H9 (cell line): ENCODE data around the gene TSEN34. TPM values are rescaled to one million over a fixed set of nuclear protein-coding genes. Genes with fewer than 3 reads are reported as not detected.

Experiments
- DNase-seq: peaks from one replicate; pipeline ENCODE4 v3.0.0-alpha.2; 2017
- H2AFZ ChIP-seq: one replicate; pipeline ENCODE4 v1.6.1; 2013; ENCODE audit warnings: mild to moderate bottlenecking, low read length, control low read depth, moderate library complexity
- H2AK5ac ChIP-seq: 2 replicates; pipeline ENCODE4 v1.6.1; 2013; ENCODE audit warnings: low read length, control low read depth, mixed read lengths; ENCODE audit not compliant: insufficient read length
- H2BK120ac ChIP-seq: one replicate; pipeline ENCODE4 v1.6.1; 2013; ENCODE audit warnings: low read depth, mild to moderate bottlenecking, low read length, control low read depth, inconsistent platforms; ENCODE audit not compliant: poor library complexity, severe bottlenecking
- H2BK12ac ChIP-seq: 2 replicates; pipeline ENCODE4 v1.6.1; 2013; ENCODE audit warnings: low read length, control low read depth, mixed read lengths, low read depth; ENCODE audit not compliant: insufficient read length
- H2BK15ac ChIP-seq: 2 replicates; pipeline ENCODE4 v1.6.1; 2013; ENCODE audit warnings: low read depth, low read length, control low read depth
- H2BK20ac ChIP-seq: one replicate; pipeline ENCODE4 v1.6.1; 2013; ENCODE audit warnings: low read depth, mild to moderate bottlenecking, low read length, control low read depth, inconsistent platforms; ENCODE audit not compliant: poor library complexity, severe bottlenecking
- H2BK5ac ChIP-seq: 2 replicates; pipeline ENCODE4 v1.6.1; 2013; ENCODE audit warnings: low read length, control low read depth, mixed read lengths; ENCODE audit not compliant: insufficient read length
- H3K14ac ChIP-seq: 2 replicates; pipeline ENCODE4 v1.6.1; 2013; ENCODE audit warnings: low read length, control low read depth; ENCODE audit not compliant: insufficient read depth
- H3K18ac ChIP-seq: 2 replicates; pipeline ENCODE4 v1.6.1; 2013; ENCODE audit warnings: low read depth, mild to moderate bottlenecking, mixed read lengths, low read length, control low read depth; ENCODE audit not compliant: insufficient read length
- H3K23ac ChIP-seq: 2 replicates; pipeline ENCODE4 v1.6.1; 2013; ENCODE audit warnings: low read length, control low read depth, mixed read lengths, low read depth; ENCODE audit not compliant: insufficient read length
- H3K23me2 ChIP-seq: 2 replicates; pipeline ENCODE4 v1.6.1; 2013; ENCODE audit warnings: low read depth, mild to moderate bottlenecking, mixed read lengths, low read length, control low read depth; ENCODE audit not compliant: insufficient read length, poor library complexity, severe bottlenecking
- H3K27ac ChIP-seq: 2 replicates; pipeline ENCODE4 v1.5.1; 2013; ENCODE audit warnings: low read length, control low read depth, mixed read lengths, low read depth; ENCODE audit not compliant: insufficient read length
- H3K27me3 ChIP-seq: 2 replicates; pipeline ENCODE4 v1.6.1; 2013; ENCODE audit warnings: low read length, control low read depth, inconsistent platforms; ENCODE audit not compliant: insufficient read depth
- H3K4ac ChIP-seq: 2 replicates; pipeline ENCODE4 v1.6.1; 2013; ENCODE audit warnings: low read depth, mild to moderate bottlenecking, control low read depth, inconsistent platforms, low read length, moderate library complexity
- H3K4me1 ChIP-seq: 2 replicates; pipeline ENCODE4 v1.6.1; 2013; ENCODE audit warnings: low read length, control low read depth, inconsistent platforms; ENCODE audit not compliant: insufficient read depth
- H3K4me2 ChIP-seq: 2 replicates; pipeline ENCODE4 v1.6.1; 2013; ENCODE audit warnings: low read length, control low read depth, mixed read lengths; ENCODE audit not compliant: insufficient read length, insufficient read depth
- H3K56ac ChIP-seq: 2 replicates; pipeline ENCODE4 v1.6.1; 2013; ENCODE audit warnings: low read depth, mild to moderate bottlenecking, mixed read lengths, low read length, control low read depth; ENCODE audit not compliant: insufficient read length
- H3K79me1 ChIP-seq: 2 replicates; pipeline ENCODE4 v1.6.1; 2013; ENCODE audit warnings: low read depth, mild to moderate bottlenecking, moderate library complexity, low read length, control low read depth, inconsistent platforms; ENCODE audit not compliant: insufficient read depth, poor library complexity, severe bottlenecking
- H3K79me2 ChIP-seq: 2 replicates; pipeline ENCODE4 v1.6.1; 2013; ENCODE audit warnings: low read length, control low read depth, inconsistent platforms; ENCODE audit not compliant: insufficient read depth
- H3K9ac ChIP-seq: 2 replicates; pipeline ENCODE4 v1.6.1; 2013; ENCODE audit warnings: low read length, control low read depth, mixed read lengths; ENCODE audit not compliant: insufficient read length; ENCODE audit errors: extremely low read depth
- H3K9me3 ChIP-seq: one replicate; pipeline ENCODE4 v1.6.1; 2013; ENCODE audit warnings: low read depth, low read length, inconsistent platforms; ENCODE audit not compliant: control insufficient read depth
- H3T11ph ChIP-seq: one replicate; pipeline ENCODE4 v1.6.1; 2013; ENCODE audit warnings: mild to moderate bottlenecking, low read length, control low read depth, inconsistent platforms
- H4K20me1 ChIP-seq: one replicate; pipeline ENCODE4 v1.6.1; 2013; ENCODE audit not compliant: control insufficient read depth, insufficient read length, insufficient read depth
- H4K5ac ChIP-seq: 2 replicates; pipeline ENCODE4 v1.6.1; 2013; ENCODE audit warnings: low read depth, mild to moderate bottlenecking, mixed read lengths, low read length, control low read depth; ENCODE audit not compliant: insufficient read length
- H4K8ac ChIP-seq: replicated peaks from 2 replicates; pipeline ENCODE4 v1.6.1; 2013; ENCODE audit warnings: low read length, control low read depth, mixed read lengths, low read depth; ENCODE audit not compliant: insufficient read length
- H4K91ac ChIP-seq: 2 replicates; pipeline ENCODE4 v1.6.1; 2013; ENCODE audit warnings: low read depth, mild to moderate bottlenecking, moderate library complexity, mixed read lengths, low read length, control low read depth; ENCODE audit not compliant: insufficient read length
- H3K27ac Mint-ChIP-seq, 3 experiments: 2 replicates in 2 of 3; 3 replicates in 1 of 3; pipeline ENCODE4 v1.8.0; 2020 to 2021; ENCODE audit warnings: mixed read lengths in 3 of 3, mild to moderate bottlenecking in 1 of 3, moderate library complexity in 1 of 3
- H3K27me3 Mint-ChIP-seq: 2 replicates; pipeline ENCODE4 v1.8.0; 2021; ENCODE audit warnings: low read depth, mild to moderate bottlenecking, moderate library complexity, mixed read lengths
- H3K36me3 Mint-ChIP-seq, 3 experiments: 2 replicates in 2 of 3; 3 replicates in 1 of 3; pipeline ENCODE4 v1.8.0; 2020 to 2021; ENCODE audit warnings: low read depth in 3 of 3, mixed read lengths in 3 of 3; ENCODE audit not compliant: insufficient read depth in 1 of 3
- H3K4me1 Mint-ChIP-seq, 2 experiments: 2 replicates each; pipeline ENCODE4 v1.8.0; 2020; ENCODE audit warnings: mixed read lengths in 2 of 2
- H3K4me3 Mint-ChIP-seq, 2 experiments: 2 replicates in 1 of 2; 3 replicates in 1 of 2; pipeline ENCODE4 v1.8.0; 2020 to 2021; ENCODE audit warnings: mild to moderate bottlenecking in 2 of 2, mixed read lengths in 2 of 2, moderate library complexity in 1 of 2
- H3K9me3 Mint-ChIP-seq, 2 experiments: 2 replicates in 1 of 2; 3 replicates in 1 of 2; pipeline ENCODE4 v1.8.0; 2020; ENCODE audit warnings: mild to moderate bottlenecking in 2 of 2, mixed read lengths in 2 of 2, moderate library complexity in 1 of 2
- CTCF ChIP-seq: fragments of 200-600 bp; sonication (generic); conservative IDR thresholded peaks from 3 replicates; pipeline ENCODE4 v1.8.0; 2021; ENCODE audit warnings: antibody characterized with exemption, mild to moderate bottlenecking
- WGBS: extraction: QIAGEN DNeasy Blood & Tissue Kit; methylation state at CpG from one replicate; pipeline ENCODE4 v1.1.7; 2013; ENCODE audit warnings: missing lambda C conversion rate, low lambda C conversion rate, mixed read lengths; ENCODE audit not compliant: insufficient read length; ENCODE audit errors: extremely low coverage; 5-methylcytosine and 5-hydroxymethylcytosine counted together
- total RNA-seq: library from RNA; stranded (reverse); gene quantifications from 2 replicates; pipeline ENCODE4 v1.2.1, GENCODE V29; 2021

The TSEN34 gene
- total RNA-seq, 1 experiment from 2014 or later: 28.3 TPM

- Histone ChIP-seq H2BK20ac (no peak overlapping the region), H3K27ac (no peak overlapping the region), H4K8ac (no peak overlapping the region), H3K56ac (no peak overlapping the region), H2BK120ac (no peak overlapping the region), H3K4me2 (peak overlapping the region; percentile 81), H2BK12ac (no peak overlapping the region), H2AK5ac (no peak overlapping the region), H3K9ac (peak overlapping the region; percentile 59), H3T11ph (no peak overlapping the region), H3K18ac (no peak overlapping the region), H2AFZ (no peak overlapping the region), H3K79me2 (no peaks in the 10 kb centered on the region; the same call in 1 of the 2 replicates), H3K9me3 (no peaks in the 10 kb centered on the region), H2BK5ac (no peak overlapping the region), H3K14ac (0 out of 2 replicates have a peak overlapping the region, but pooled peaks have one; percentile 15), H3K4me1 (no peaks in the 10 kb centered on the region), H3K23me2 (peaks cover 18% of the 10 kb centered on the region), H3K79me1 (no peaks in the 10 kb centered on the region), H4K5ac (no peak overlapping the region), H3K23ac (no peak overlapping the region), H2BK15ac (no peak overlapping the region), H4K91ac (no peak overlapping the region), H4K20me1 (no peaks in the 10 kb centered on the region), H3K4ac (no peak overlapping the region), H3K27me3 (no peaks in the 10 kb centered on the region)
- peaks cover 0 to 5% of the 10 kb centered on the region in 2 experiments; a peak in 2 of 5 replicates for H3K9me3 Mint-ChIP-seq
- H3K4me1 Mint-ChIP-seq: peaks cover 33 to 41% of the 10 kb centered on the region in 2 experiments
- peak overlapping the region in 2 of 3 experiments; percentile 96 to 99; a peak in 4 of 7 replicates for H3K27ac Mint-ChIP-seq
- no peak for TF ChIP-seq CTCF
- WGBS: no CpG with 5 or more reads among the region's 13 CpGs
- no peak for DNase-seq
- peaks cover 40% of the 10 kb centered on the region for H3K27me3 Mint-ChIP-seq
- H3K36me3 Mint-ChIP-seq: peaks cover 11 to 24% (median 22%) of the 10 kb centered on the region in 3 experiments
- H3K4me3 Mint-ChIP-seq: peak overlapping the region; percentile 99 to 100
These were observed 30.3 kb upstream of the TSEN34 start for GRCh38 chr19:54160854-54161253.
